ENCODE data around the gene SYT1.

SYT1 gene

GRCh38 chr12:79366374-79366773, 501.8 kb downstream of the SYT1 start:
- no peak for DNase-seq

DNA sequence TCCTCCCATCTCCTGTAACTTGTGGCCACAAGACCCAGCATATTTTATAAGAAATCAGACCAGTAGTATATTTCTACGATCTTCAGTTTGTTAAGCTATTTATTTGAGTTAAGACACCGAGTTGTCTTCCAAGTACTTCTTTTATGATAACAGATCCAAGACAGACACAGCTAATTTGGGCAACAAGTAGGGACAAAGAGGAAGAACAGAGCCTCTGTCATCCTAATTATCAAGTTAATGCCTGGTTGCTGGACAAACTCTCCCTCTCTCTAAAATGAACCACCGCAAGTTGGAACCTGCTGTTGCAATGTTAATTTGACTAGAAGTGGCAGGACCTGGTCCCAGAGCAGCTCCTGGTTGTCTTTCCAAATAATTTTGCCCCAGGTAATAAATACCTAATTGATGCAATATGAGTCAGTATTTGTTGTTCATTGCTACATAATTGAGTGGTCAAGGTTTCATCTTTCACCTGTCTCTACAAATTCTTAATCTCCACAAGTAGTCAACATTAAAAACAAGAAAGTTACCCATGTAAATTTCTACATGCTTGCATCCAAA, 502.5 kb downstream of the SYT1 start:
- no peak for DNase-seq

DNA sequence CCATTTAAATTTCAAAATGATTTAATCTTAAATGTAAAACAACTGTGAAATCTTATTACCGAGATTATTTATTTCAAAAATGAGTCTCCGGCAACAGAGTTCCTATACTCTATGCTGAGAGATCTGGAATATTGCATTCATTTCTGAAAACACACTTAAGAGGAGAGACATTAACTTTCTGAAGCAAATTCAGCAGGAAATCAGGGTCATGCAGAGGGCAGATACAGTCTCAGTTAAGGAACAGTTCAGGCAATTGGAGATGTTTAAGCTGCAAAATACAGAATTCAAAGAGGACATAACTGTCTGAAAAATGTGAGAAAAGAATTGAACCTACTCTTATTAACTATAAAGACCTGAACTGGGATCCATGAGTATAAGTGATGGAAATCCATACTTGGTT, 505.4 kb downstream of the SYT1 start:
- DNase-seq: no peak

DNA sequence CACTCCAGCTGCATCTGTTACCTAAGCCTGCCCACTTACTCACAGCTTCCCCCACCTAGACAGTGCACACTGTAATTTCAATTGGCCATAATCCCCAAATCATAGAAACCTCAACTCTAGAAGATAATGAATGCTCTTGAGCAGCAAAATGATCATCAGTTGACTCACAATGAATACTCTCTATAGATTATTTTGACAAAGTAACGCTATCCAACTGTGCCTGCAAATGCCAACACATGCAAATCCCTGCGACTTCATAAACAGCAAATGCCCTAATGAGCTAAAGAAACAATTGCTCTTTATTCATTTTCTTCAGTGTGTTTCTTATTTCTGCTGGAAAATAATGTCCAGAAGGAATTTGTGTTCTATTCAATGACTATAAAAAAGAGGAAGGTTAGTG, 506.7 kb downstream of the SYT1 start:
- DNase-seq: no peak

DNA sequence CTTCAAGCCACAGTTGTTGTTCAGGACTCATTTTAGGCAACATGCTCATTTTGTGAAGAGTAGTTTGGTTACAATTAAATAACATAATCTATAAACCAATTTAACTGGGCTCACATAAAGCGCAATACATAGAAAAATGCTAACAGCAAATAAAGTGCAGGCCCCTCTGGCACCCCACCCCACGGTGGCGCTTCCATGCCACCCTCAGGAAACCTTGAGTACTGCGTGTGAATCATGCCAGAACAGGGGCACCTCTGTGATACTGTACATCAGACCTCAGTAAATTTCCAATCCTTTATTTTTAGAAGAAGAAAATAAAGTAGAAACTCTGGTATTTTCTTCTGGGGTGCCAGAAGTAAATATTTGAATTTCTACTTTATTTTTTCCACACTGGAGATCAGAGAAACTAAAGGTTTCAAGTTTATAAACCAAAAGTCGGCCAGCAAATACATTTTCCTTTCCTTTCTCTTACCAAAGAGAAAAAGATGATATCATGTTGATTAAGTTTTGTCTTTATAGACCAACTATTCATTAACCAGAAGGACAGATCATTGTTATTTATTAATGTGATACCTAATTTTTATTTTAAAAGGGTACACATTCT, 509.4 kb downstream of the SYT1 start:
- DNase-seq: no peak

GRCh38 chr12:79374545-79374944, 510.0 kb downstream of the SYT1 start:
- no peak for DNase-seq

GRCh38 chr12:79375050-79375449, 510.5 kb downstream of the SYT1 start:
- no peak for DNase-seq

DNA sequence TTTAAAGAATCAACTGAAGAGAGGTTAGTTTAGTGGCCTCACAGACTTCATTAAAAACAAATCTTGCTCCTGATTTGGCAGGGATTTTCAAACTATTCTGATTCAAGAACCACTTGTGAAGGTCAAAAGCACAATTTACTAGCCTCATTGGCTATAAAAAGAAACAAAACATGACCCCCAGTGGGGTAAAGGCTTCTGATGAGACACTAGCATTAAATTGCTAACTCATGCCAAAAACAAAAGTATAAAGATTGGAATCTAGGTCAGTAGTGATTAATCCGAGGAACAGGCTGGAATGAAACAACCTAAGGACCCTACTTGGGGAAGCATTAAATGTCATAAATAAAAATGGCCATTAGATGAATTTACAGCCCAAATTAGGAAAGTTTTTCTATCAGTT, 513.9 kb downstream of the SYT1 start:
- DNase-seq: no peak

- no peak for DNase-seq
Measured at GRCh38 chr12:79380402-79380801, 515.8 kb downstream of the SYT1 start.

DNA sequence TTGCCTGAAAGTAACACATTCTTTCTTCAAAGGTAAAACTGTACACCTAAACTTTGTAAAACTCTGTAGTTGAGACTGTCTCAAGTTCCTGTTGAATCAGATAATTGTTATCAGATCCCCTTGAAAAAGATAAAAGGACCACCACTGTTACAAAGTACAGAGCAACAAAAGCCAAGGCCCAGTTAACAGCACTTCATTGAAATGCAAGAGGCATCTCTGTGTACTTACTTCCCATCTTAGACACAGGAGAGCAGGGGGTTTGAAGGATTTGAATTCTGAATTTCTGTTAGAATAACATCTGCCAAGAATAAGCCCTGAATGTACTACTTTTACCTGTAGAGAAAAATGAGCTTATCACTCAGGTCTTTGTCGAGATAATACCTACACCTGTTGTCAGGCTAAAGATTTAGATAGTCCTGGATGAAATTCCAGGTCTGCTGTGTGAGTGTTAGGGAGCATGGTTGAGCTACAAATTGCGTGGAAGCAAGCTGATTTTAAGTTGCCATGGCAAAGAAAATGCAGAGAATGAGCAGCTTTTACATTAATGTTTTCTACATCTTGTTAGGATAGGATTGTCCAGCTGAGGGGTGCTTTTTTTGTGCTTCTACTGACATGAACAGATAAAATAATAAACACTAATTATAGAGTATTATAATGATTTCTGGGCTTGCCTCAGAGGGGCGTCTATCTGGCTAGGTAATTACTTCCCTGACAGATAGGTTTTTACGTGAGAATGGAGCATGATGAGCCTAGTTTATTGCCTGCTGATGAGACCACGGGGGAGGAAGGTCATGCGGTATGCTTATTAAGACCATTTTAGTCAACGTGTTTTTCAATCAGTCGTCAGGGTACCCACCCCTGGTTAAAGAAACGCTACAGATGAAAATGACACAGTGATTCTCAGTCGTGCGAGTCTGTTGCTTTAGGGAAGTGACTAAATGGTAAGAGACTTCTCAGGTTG, 517.0 kb downstream of the SYT1 start:
- DNase-seq: no peak

GRCh38 chr12:79384551-79384950, 520.0 kb downstream of the SYT1 start:
- DNase-seq: no peak

GRCh38 chr12:79388011-79388410, 523.4 kb downstream of the SYT1 start:
- no peak for DNase-seq

GRCh38 chr12:79393842-79394241, 529.3 kb downstream of the SYT1 start:
- DNase-seq: no peak

GRCh38 chr12:79397609-79398008, 533.0 kb downstream of the SYT1 start:
- no peak for DNase-seq

GRCh38 chr12:79400481-79400880, 535.9 kb downstream of the SYT1 start:
- no peak for DNase-seq

DNA sequence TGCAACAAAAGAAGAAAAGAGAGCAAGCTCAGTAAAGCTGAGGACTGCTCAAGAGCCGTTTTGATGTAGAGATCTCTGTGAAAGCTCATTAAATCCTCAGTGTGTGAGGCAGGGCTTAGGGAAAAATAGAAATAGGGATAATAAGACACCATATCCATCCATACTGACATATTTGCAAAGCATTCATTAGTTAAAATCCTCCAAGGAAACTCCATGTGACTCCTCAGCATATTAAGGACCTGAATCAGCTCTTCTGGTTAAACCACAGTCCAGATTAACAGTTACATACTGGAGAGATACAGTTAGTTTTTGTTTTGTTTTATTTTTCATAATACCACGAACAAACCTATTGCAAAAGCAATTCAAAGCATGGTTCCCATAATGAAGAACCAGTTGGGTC, 538.0 kb downstream of the SYT1 start:
- DNase-seq: no peak

GRCh38 chr12:79406993-79407392, 542.4 kb downstream of the SYT1 start:
- DNase-seq: no peak

DNA sequence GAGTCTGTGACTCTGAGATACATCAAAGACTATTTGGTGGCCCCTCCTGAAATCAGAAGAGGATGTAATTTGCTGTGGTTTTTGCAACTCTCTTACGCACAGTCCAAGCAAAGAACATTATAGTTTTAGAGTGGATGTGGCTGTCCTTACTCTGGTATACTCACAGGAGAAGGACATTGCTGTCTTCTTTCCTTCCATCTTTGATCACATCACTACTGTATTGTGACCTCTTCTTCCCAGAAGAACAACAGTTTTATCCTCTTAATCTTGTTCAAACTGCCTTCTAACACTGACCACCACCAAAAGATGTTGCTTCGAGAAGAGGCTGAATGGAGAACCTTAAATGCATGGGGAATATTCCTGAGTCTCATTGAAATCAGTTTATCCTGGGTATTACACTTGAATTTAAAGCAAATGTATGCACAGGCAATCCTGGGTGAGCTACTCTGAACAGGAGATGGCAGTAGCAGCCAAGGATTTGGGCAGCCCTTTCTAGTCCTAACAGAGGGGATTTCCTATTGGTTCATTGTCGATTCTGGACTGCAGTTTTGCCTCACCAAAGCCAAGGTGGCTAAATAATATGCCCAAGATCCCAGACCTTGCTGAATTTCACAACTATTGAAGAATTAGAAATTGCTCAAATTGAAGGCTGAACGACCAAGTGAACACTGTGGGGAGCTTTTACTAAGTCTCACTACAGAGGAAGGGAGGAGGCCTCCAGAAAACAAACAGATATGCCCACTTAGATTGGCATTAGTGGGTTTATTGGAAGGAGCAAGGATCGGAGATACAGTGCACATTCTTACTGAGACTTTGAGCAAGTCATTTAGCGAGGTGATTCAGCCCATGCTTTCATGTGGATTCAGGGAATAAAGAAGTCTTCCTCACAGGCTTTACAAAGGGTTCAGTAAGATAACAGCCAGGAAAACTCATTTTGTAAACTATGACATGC, 543.4 kb downstream of the SYT1 start:
- peak; percentile 6 for DNase-seq

DNA sequence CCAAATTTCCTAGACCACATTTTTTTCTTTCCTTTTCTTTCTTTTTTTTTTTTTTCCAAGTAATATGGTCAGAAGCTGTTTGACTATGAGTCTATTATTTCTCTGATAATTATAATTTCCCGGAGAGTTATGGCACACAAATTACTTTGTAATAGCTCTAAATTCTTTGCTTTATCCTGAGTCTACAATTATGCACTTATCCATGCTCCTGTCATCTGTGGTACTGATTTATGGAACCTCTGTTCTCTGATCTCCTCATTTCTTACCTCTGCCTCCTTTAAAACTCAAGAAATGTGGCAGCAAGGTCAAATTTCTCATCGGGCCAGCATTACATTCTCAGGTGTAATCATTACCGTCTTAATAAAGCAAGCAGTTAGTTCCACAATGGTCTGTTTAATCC, 544.1 kb downstream of the SYT1 start:
- no peak for DNase-seq

DNA sequence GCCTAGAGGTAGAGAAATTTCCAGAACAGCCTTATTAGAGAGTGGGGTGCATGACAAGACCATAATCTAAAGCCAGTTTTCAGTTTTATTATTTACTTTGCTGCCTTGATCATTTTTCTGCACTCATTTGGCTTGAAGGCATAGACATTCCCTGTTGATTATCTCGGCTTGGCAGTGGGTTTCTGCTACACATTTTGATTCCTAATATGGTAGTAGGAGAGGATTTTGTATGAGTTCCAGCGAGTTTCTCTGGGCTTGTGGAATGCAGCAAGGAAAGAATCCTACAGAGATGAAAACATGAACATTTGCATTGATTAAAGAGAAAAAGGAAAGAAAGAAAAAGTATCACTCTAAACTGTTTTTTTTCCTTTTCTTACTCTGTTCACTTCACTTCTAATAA, 545.0 kb downstream of the SYT1 start:
- DNase-seq: no peak

GRCh38 chr12:79411791-79412190, 547.2 kb downstream of the SYT1 start:
- DNase-seq: no peak

- DNase-seq: no peak
Measured at GRCh38 chr12:79413796-79414195, 549.2 kb downstream of the SYT1 start.

DNA sequence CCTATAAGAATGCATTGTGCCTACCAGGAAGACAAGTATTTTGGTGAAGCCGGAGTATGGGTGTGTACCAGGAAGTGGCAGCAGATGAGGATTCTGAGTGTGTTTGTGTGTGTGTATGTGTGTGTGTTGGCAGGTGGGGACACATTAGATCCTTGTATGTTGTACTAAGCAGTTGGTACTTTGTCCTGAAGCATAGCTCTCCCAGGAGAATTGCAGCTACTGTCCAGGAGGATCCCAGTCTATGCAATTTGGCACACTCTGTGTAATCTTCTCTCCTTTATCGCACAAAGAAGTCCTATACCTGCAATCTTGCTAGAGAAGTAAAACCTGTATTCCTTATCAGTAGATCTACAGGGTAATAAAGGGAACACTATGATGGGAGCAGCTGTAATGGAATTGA, 549.7 kb downstream of the SYT1 start:
- no peak for DNase-seq
